NB4 (cell line): ENCODE results near the gene ANKRD33B.

Experiments
- DNase-seq: peaks from one replicate; pipeline ENCODE4 v3.0.0; 2010; ENCODE audit warnings: low read depth
- H3K4me3 ChIP-seq: one replicate; pipeline ENCODE4 v1.5.1; 2011; ENCODE audit warnings: mild to moderate bottlenecking, low read depth, low read length, moderate library complexity
- MYC ChIP-seq: IDR thresholded peaks from 2 replicates; pipeline ENCODE4 v1.6.1; 2011; ENCODE audit warnings: low read depth, low read length
- POLR2A ChIP-seq: IDR thresholded peaks from 2 replicates; pipeline ENCODE4 v1.6.1; 2011; ENCODE audit warnings: mild to moderate bottlenecking; ENCODE audit not compliant: insufficient read length; ENCODE audit errors: extremely low read depth
- TF ChIP-seq, protein P1 (sequence below): IDR thresholded peaks from one replicate; pipeline ENCODE4 v1.5.1; 2012; ENCODE audit warnings: low read depth, low read length
- TF ChIP-seq, protein P2 (sequence below): IDR thresholded peaks from 2 replicates; pipeline ENCODE4 v1.6.1; 2011; ENCODE audit warnings: low read depth, low read length

The ANKRD33B gene

DNA sequence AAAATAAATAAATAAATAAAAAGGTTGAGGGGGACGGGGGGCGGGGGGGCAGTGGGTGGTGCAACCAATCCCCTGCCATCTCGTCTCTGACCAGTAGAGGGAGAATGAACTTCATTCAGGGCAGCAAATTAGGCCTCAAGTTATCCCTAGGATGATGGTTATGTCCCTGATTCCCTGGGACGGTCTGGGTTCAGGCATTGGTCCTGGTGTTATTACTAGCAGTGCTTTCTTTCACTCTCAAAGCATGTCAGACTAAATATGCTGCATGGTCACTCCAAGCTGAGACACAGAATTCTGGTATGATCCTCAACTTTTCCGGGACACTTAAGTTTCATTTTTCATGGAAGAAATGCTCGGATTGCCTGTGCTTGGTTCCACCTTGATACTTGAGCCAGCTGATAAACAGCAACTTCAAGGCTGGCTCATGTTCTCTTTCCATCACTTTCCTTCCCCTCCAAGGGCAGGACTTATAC, 137.7 kb downstream of the ANKRD33B start:
- peak; percentile 56 for DNase-seq
- no peak overlapping the region for H3K4me3 ChIP-seq
- no peak for TF ChIP-seq MYC
- TF ChIP-seq, protein P1, sequence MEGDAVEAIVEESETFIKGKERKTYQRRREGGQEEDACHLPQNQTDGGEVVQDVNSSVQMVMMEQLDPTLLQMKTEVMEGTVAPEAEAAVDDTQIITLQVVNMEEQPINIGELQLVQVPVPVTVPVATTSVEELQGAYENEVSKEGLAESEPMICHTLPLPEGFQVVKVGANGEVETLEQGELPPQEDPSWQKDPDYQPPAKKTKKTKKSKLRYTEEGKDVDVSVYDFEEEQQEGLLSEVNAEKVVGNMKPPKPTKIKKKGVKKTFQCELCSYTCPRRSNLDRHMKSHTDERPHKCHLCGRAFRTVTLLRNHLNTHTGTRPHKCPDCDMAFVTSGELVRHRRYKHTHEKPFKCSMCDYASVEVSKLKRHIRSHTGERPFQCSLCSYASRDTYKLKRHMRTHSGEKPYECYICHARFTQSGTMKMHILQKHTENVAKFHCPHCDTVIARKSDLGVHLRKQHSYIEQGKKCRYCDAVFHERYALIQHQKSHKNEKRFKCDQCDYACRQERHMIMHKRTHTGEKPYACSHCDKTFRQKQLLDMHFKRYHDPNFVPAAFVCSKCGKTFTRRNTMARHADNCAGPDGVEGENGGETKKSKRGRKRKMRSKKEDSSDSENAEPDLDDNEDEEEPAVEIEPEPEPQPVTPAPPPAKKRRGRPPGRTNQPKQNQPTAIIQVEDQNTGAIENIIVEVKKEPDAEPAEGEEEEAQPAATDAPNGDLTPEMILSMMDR: peak; percentile 66

DNA sequence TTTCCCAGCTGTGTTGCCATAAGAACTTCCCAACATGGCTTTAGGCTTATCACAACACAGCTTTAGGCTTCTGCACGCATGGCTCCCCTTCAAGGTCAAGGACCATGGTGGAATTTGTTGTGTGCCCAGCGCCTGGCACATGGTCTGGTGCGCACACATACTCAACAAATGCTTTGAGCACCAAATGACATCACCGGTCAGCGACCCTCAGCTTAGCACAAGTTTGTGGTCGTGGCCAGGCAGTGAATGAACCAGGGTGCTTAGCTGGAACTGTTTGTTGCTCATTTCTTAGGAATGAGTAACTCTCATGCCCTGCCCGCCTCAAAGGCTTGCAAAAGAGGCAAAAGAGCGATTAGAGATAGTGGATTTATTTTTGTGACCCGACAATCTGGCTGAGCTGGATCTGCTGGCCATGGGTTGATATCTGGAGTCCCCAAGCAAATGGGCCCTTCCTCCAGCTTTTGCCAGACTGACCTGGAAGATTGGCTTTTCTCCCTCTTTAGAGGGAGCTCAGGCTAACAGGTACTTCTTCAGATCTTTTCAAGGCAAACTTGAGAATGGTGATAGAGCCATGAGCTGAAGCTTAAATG, 138.3 kb downstream of the ANKRD33B start:
- TF ChIP-seq MYC: no peak
- TF ChIP-seq, protein P1: no peak
- TF ChIP-seq POLR2A: no peak
- TF ChIP-seq, protein P2, sequence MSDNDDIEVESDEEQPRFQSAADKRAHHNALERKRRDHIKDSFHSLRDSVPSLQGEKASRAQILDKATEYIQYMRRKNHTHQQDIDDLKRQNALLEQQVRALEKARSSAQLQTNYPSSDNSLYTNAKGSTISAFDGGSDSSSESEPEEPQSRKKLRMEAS: no peak
- H3K4me3 ChIP-seq: no peak overlapping the region
- no peak for DNase-seq

DNA sequence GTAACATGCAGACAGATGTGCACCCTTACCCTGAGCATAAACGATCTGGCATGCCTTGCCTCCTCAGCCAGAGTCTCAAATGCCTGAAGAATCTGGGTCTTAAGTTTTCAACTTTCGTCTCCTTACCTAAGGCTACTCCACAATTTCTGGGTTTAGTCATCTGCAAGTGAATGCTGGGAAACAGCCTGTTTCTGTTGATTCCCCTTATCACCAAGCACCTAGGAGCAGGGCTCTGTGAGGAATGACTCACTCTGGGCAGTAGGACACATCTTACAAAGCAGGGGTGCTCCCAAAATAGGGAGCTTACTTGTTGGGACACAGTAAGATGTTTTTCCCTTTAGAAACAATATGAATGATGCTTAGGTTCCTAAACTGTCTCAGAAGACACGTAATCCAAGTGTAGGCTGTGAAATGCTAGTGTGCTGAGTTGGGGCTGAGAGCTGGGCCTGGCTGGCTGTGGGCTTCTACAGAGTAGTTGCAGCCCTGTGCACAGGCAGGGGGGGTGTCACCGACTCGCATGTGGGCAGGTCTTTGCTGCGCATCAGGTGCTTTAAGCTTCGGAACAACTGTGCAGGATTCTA, 139.1 kb downstream of the ANKRD33B start:
- TF ChIP-seq, protein P2: no peak
- TF ChIP-seq POLR2A (no peak), MYC (no peak)
- TF ChIP-seq, protein P1: no peak
- DNase-seq: no peak
- no peak overlapping the region for H3K4me3 ChIP-seq

DNA sequence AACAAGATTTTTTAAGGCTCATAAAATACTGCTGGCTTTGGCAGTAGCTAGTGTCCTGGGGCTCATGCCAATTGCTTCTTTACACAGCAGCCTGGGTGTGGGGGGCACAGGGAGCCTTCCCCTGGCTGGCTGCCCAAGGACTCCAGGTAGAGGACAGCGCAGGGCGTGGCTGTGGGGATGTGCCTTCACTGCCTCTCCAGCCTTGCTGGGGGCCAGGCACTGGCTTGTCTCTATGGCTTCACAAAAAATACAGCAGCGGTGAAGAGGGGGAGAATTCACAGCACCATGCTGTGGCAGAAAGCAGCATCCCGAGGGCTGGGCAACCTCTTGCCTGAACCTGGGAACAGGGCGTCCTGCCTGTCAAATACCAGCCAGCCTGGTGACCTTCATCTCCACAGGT, 139.8 kb downstream of the ANKRD33B start:
- TF ChIP-seq, protein P1: no peak
- TF ChIP-seq, protein P2: no peak
- TF ChIP-seq MYC (no peak), POLR2A (no peak)
- DNase-seq: no peak
- H3K4me3 ChIP-seq: no peak overlapping the region

DNA sequence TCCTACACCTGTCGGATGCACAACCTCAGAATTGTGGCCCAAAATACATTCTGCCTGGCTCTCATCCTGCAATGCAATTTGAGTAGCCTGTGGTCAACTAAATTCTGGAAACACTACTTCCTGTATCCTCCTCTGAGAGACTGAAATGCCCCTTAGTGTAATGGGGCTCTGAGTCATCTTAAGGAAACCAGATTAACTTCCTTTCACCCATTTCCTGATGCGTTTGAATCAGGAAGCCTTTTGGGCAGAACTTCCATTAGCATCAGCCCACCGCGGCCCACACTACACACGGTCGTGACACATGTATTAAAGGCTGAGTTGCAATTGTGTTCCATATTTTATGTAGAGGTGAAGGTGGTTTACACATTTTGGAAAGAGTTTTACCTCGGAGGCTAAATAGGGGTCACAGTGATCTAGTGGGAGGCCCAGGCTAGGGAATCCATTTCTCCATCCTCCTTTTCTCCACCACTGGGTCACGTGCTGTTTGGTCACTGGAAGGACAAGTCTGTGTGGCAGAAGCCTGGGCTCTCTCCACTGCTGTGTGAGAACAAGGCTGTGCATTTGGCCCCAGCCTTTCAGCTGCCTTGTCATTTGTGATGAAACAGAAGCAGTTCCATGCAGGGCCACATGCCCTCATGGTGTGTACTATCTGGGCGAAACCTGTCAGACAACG, 141.2 kb downstream of the ANKRD33B start:
- peak; percentile 77 for DNase-seq
- H3K4me3 ChIP-seq: no peak overlapping the region

More for the DNA sequence above, 141.2 kb downstream of the ANKRD33B start:
- TF ChIP-seq, protein P1: no peak
- TF ChIP-seq MYC (0 out of 2 replicates have a peak, but pooled peaks have one; percentile 21), POLR2A (no peak)
- TF ChIP-seq, protein P2: 0 out of 2 replicates have a peak, but pooled peaks have one; percentile 13
